Activated T-cell treated with anti-CD3 and anti-CD28 coated beads for 48 hours (primary cell): ENCODE results near the gene UQCC2.
A peak's percentile ranks its signal among the peaks of the same experiment; 100 is the strongest.

ENCODE experiments used
- DNase-seq: peaks from one replicate; pipeline ENCODE4 v3.0.0-alpha.2; 2020; ENCODE audit warnings: low read depth

UQCC2 gene

DNA sequence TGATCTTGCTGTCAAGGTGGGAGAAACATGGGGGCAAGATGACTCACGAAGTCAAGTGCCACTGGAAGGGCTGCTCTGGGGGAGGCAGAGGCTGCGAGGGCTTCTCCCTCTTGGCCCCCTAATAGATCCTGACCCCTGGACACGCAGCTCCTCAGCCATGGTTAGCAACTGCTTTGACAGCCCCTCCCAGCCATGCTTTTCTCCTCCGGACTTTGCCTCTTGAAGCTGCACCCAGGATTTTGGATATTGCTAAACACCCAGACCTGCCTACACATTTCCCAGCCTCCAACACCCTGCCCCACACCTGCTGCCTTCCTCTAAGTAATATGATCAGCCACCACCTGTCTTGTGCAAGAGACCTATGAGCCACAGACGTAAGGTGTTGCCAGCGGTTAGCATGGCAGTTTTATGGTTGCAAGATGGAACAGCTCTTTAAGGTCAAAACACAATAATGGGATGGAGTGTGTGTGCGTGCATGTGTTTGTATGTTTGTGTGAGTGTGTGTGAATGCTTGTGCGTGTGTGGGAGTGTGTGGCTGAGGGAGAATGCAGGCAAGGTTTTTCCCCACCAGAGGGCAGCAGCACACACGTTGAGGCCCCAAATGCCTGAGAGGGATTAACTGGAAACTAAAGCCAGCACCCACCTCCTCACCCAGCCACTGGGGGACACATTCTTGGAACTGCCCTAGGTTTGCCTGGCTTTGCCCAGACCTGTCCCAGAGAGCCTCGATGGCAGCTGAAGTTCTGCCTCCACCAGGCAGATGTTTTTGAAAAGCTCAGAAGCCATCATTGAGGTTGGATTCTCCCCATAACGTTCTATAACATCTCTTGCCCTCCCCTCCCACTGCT, 32.7 kb upstream of the UQCC2 start:
- peak; percentile 65 for DNase-seq

DNA sequence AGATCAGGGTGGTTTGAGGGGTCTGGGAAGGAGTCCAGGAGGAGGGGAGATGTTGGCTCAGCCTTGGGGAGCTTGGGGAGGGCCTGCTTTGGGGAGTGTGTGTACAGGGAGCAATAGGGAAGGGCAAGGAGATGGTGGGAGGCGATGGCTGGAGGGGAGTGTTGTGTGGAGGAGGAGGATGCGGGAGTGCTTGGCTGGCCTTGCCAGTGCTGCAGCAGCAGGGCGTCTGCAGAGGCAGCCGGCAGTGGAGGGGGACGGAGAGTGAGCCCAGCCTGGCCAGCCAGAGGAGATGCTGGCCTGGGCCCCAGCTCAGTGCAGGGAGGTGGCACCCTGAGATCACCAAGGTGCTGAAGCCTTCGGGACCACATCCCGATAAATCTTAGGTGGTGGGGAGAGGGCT, 31.3 kb upstream of the UQCC2 start:
- no peak for DNase-seq

DNA sequence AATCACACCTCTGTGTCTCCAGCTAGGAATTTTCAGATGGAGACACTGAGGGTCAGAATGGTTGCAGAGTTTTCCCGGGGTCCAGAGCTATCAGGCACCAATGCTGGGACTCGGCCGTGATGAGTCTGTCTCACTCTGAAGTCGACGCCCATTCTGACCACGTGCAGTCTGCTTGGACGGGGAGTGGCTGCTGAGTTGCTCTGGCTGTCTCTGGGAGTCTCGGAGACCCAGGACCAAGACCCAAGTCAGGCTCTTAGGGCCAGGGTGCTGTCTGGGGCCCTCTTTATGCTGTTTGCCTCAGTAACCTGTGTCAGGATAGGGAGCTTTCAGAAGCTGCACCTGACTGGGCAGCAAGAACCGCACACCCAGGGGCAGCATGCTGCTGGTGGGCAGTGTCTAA, 30.6 kb upstream of the UQCC2 start:
- no peak for DNase-seq

DNA sequence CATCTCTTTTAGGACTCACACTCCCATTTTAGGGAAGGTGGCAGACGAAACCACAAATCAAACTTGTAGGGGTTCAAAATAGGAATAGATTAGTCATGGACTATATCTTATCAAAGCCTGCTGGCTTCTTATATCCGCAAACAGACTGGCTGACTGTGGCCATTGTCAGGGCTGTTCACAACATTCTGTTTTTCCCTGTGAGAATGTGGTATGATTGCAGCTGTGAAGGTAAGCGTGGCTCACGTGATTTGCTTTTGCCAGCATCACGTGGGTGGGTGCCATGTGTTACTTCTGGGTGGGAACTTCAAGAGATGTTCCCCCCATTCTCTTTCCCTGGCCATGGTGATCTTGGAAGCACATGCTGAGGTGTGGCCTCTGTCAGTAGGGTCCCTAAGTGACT, 29.3 kb upstream of the UQCC2 start:
- no peak for DNase-seq

DNA sequence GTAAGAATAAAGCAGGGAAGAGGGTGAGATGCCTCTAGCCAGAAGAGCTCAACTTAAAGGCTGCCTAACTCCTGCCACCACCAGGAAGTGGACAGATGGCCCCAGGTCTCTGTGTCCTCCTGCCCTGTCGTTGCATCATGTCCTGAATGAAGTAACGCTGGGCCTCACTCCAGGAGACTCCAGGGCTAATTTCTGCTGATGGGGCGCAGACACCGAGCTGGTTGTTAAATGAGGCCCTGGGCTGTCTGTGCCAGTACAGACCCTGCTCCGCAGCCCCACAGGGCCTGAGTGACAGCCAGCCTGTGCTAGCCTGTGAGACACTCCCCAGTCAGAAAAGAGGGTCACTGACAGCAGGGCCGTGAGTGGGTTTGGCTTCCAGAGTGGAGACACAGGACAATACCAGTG, 28.7 kb upstream of the UQCC2 start:
- no peak for DNase-seq

DNA sequence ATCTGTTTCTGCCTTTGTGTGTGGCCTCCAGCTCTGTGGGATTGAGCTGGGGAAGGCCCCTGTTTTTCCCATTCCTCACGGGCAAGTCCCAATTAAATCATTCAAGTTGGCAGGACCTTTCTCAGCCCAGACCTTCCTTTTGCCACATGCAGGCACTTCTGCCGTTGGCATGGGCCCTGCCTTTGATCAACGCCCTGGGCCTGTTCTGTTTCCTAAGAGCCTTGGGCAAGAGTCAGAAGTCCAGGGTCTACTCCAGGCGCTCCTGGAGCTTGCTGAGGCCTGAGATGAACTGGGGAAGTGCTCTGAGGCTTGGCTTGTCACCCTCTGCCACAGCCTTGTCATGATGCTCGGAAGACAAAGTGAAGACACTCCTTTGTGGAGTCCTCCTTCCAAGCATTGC, 28.1 kb upstream of the UQCC2 start:
- no peak for DNase-seq

DNA sequence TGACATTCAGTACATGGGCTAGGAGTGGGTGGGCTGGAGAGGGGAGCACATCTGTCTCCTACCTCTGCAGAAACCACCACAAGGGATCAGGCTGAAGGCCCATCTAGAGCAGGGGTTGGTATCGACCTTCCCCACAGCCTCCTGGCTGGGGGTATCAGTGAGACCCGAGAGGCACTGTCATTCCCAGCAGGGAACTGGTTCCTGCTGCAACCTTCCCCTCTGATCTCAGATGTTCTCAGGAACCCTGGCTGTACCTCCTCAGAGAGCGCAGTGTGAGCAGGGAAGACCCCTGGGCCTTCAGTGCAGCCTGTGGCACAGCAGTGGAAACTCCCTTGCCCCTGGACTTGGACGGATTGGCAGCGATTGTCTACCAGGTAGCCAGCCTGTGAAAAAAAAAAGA, 27.4 kb upstream of the UQCC2 start:
- DNase-seq = no peak

DNA sequence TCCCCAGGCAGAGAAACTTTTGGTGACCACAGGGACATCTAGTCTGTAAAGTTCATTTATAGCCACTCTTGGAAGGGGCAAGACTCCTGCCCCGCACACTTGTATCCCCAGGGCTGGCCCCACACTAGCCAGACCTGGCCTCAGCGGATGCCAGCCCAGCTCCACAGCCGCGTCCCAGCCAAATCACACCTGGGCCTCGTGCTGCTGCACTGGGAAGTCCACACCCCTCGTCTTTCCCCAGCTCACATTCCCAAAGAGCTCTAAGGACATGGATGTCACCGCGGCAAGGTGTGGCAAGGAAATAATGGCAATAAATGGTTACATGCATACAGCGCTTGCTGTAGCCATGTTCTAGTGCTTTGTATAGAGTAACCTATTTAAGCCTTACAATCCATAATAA, 26.7 kb upstream of the UQCC2 start:
- DNase-seq = no peak

DNA sequence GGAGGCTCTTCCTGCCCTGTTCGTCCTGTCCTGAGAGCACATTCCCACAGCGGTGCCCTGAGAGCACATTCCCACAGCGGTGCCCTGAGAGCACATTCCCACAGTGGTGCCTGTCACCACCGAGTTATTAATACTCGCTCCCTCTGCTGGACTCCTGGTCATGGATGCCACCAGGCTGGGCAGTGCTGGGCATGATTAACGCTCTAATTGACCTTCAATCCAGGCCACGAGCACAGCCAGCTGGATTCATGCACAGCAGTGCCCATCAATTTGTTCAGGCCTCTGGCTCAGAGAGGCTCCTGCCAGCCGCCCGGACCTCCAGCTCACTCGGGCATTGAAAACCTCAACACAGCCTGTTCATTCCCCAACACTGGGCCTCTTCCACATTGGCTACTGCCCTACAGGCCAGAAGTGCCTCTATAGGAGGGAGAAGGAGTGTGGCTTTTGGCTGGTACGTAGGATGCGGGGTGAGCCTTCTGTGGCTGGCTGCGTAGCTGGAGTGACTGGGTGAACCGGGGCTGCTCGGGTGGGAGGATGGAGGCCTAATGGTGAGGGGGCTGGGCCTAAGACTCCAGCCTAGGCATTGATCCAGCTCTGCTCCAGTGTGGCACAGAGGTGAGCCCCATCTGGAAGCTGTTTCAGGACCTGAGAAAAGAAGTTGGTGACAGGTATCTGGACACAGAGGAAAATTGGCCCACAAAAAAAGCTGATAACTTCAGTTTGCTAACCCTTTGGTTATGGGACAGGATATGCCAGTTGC, 25.9 kb upstream of the UQCC2 start:
- no peak for DNase-seq

DNA sequence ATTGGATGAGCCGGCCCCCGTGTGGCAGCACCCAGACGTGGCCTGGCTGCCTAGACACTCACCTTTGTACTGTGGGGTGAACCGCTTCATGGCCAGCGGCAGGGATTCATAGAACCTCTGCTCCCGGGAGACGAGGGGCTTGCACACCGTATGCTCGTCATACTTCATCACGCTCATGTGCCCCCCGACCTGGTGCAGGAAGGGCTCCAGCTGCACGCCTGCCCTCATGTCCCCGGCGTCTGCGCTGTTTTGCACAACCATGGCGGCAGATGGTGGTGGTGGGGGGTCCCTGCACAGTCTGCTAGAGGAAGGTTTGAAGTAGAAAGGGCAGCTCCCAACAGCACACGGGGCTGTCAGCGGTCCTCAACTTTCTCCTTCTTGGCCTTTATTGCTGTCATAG, 23.7 kb upstream of the UQCC2 start:
- DNase-seq = no peak

DNA sequence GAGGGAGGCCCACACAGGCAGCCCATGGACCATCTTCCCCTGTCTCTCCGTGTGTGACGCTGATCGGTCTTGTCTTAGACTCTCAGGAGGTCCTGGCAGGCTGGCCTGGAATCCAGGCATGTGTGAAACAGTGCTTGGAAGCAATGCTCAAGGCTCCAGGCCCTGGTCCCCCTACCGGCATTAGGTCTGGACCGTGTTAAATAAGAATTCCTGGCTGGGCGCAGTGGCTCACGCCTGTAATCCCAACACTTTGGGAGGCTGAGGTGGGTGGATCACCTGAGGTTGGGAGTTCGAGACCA, 22.2 kb upstream of the UQCC2 start:
- no peak for DNase-seq

DNA sequence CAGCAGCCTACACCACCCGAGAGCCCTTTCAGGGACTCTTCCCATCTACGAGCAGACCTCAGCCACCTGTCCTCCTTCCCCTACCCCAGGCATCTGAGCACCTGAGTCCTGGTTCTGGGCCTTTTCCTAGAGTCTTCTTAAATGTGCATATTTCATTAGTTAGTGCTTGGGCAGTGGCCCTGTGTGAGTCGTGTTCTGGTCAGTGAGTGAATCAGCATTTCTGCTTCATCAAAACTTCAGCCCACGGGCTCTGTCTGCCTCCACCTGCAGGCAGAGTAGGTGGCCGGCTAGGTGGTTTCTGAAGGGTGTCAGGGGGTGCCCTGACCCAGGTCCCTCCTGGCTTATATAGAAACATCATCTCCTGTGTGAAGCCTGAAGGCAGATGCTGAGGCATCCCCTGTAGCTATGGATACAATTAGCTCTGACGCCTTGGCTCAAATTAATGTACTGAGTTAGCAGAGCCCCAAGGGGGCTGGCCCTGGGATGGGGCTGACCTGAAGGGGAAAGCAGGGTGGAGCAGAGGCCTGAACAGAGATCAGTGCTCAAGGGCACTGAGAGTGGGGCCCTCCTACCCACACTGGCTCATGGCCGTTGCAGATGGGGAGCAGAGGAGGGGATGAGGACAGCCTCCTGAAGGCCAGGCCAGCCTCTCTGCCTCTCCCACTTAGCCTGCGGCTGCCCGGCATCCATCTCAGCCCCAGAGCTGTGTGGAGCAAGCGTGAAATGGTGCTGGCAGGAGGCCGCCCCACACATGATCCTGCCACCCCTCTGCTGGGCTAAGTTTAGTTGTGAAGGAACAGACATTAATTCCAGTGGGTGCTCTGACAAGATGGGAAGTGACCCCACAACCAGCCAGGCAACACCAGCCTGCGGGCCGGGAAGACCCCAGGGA, 21.6 kb upstream of the UQCC2 start:
- DNase-seq = no peak

DNA sequence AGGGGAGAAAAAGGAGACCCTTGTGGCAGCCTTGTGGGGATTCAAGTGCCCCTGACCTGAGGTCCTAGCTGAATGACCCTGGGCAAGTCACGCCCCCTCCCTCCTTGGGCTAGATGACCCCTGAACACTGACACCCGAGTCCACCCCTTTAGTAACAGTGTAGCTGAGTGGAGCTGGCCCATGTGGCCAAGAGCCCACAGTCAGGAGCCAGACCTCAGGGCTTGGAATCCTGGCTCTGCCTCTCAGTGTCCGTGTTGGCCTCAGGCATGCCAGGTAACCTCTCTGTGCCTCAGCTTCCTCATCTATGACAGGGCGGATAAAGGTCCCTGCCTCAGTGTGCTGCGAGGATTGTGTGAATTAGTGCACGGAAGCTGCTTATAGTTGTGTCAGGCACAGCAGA, 20.9 kb upstream of the UQCC2 start:
- DNase-seq = no peak

DNA sequence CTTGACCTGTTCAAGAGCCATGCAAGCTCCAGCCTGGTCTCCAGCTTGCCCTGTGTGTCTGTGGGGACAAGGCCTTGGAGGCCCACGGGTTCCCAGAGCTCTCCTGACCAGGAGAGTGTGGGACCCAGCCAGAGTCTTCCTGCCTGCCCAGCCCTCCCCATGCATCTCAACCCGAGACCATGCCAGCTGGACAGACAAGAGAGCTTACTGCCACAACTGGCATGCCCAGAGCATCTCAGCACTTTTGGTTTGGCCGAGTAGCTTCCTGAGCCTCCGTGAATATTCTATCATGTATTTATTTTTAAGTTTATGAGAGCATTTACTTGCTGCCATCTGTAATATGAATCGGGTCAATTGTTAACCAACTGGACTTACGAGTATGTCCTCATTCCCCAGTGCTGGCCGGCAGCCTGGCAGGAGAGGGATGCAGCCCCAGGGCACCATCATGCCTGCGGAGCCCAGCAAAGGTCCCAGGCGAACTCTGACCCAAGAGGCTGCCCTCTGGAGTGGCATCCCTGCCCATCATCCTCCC, 20.3 kb upstream of the UQCC2 start:
- DNase-seq = no peak

DNA sequence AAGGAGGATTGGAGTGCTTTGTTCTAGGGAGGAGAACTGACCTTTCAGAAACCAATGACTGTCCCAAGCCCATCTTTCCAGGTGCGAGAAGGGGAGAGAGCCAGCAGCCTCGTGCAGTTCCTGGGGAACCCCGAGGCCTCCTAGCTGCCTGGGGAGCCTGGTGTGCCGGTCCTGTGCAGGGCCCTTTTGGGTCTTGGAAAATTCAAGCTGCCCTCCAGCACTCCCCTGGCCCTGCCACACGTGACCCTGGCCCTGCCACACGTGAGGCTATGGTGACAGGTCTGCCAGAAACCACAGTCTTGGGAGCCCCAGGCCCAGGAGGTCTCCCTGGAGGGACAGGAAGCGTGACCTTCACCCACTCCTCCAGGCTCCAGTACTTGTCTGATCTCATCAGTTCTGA, 19.5 kb upstream of the UQCC2 start:
- no peak for DNase-seq

DNA sequence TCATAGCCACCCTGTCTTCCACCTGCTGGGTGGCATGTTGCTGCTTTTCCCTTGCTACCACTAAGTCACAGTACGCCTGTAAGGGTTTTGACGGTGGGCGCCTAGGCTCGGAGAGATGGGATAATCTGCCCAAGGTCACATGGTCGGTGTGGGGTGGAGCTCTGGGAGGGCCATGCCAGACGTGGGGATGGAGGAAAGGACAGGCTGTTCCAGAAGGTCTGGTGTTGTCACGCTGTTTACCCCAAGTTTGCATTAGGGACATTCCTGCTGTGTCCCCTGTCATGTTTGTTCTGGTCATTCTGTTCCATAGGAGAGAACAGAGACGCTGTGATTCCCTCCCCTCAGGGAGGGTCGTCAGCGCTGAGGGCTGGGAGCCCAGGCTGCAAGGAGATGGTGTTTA, 19.1 kb upstream of the UQCC2 start:
- DNase-seq = no peak

DNA sequence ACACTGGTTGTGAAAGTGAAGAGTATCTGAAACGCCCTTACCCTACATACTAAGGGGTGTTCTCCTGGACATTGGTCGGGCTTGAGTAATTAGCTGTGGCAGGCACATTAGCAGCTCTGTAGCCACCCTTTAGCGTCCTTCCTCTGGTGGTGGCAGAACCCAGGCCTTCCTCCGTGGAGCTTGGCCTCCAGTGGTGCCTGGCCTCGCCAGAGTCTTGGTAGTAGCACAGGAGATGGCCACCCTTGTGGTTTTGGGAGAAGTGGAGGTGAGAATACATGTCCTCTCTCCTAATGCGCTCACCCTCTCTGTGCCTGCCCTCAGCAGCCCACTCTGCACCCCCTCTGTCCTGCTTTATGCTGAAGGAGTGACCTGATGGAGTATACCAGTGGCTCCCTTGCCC, 17.6 kb upstream of the UQCC2 start:
- DNase-seq = no peak

DNA sequence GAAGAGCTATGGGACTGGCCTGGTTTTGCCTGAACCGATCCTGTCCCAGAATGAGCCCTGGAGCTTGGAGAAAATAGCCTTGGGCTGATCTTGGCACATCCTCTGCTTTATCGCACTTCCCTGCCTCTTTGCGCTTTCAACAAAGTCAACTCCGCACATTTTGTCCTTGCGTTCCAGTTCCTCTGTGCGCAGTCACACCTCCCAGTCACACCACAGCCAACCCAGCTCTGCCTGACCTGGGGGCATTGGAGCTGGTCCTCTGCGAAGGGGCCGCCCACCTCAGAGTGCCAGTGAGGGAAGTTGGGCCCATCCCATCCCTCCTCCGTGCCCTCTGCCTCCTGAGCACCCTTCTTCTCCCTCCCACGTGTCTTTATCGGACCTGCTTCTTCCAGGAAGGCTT, 16.9 kb upstream of the UQCC2 start:
- DNase-seq = no peak

DNA sequence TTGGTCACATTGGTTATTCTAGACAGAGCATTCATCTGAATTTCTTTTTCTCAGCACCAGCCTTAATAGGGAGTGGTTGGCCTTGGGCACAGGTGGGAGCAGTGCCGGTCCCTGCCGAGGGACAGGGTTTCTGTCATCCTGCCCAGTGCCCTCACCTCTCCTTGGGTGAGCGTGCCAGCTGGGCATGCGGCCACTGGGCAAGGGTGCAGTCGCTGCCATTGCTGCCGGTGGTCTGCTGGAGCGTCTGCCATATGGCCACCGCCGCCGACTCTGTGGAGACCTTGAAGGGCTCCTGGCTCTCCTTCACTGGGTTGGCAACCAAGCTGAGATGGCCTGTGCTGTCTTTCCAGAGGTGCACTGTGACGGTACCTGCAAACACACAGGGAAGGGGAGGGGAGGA, 16.4 kb upstream of the UQCC2 start:
- no peak for DNase-seq

DNA sequence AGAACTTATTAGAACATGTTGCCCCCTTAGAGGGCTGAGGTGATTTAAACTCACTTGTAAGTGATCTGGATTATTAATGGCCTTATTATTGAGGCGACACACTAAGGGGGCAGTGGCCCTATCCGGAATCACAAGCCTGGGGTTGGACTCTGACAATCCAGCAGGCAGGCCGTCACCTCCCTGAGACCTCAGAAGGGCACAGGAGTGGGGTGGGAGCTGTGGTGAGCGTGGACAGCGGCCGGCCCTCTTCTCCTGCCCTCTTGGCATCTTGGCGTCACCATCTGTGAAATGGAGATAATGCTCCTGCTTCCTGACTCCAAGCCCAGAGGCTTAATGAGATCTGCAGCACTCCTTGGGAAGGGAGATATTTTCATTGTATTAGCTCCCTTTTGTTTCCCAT, 15.6 kb upstream of the UQCC2 start:
- DNase-seq = no peak

DNA sequence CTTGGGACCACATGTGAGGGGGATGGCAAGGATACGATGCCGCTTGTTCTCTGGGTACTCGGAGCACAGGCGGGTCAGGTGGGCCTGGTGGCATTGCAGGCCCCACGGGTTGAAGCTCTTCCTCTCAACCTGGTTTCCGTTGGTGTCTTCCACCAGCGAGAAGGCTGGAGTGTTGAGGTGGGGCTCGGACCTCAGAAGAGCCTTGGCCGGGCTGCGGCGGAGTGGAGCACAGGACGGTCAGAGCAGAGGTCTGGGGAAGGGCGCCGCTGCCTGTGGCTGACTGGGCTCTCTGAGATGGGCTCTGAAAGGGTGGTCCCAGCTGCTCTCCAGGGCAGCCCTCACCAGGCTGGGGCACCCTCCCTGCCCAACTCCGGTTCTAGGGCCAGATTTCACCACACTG, 15.2 kb upstream of the UQCC2 start:
- DNase-seq = no peak

DNA sequence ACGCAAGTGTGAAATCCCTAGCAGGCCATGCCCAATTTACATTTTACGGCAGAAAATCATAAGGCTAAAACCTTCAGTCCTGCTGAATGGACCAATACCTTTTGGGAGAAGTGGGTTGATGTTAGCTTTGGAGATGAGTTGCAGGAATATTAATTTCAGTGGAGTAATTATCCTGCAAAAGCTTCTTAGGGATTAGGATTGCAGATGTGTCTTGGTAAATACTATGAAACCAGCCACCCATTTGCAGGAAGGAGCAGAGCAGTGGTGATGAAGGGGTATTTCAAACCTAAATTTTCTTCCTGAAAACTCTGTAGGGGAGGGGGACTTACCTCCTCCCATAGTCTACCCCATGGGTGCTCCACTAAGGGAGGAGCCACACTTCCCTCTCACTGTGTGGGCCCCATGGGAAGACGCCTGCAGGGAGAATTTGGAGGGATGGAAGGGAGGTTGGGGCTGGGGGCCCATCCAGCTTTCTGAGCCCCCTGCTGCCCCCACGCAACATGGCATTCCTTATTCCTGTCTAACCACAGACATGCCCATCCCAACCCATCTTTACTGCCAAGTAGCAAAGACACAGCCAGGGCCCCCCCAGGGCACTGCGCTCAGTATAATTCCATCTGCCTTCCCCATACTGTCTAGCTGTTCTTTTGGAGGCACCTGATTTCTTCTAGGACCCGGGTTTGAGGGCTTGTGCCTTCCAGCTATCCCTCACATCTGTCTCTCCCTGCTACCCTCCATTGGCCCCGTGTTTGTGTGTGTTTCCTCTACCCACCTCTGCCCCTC, 14.6 kb upstream of the UQCC2 start:
- no peak for DNase-seq
